SK-N-SH treated with all-trans-retinoic acid at 6 μM for 48 hours (cell line): ENCODE results near the gene SURF6.

Experiments used
- ATAC-seq: fragments of 200-7000 bp; cut with Tn5 transposase; 3 replicates; pipeline ENCODE4 v1.9.1; 2020; ENCODE audit warnings: mild to moderate bottlenecking, moderate library complexity
- ARNTL ChIP-seq: fragments of 450-650 bp; formaldehyde crosslinking; IDR thresholded peaks from 2 replicates; pipeline ENCODE4 v1.5.0; 2020; ENCODE audit warnings: low read depth, mild to moderate bottlenecking, moderate library complexity, borderline replicate concordance
- BACH2 ChIP-seq: fragments of 250-450 bp; sonication (Bioruptor Pico); IDR thresholded peaks from 2 replicates; pipeline ENCODE4 v1.9.0; 2021; ENCODE audit warnings: mild to moderate bottlenecking, borderline replicate concordance
- CREB5 ChIP-seq: fragments of 250-450 bp; sonication (Bioruptor Pico); IDR thresholded peaks from 2 replicates; pipeline ENCODE4 v1.5.1; 2020; ENCODE audit warnings: low read depth, mild to moderate bottlenecking, moderate library complexity
- CSDC2 ChIP-seq: fragments of 250-450 bp; sonication (Bioruptor Pico); IDR thresholded peaks from 2 replicates; pipeline ENCODE4 v1.5.0; 2020; ENCODE audit warnings: mild to moderate bottlenecking, moderate library complexity
- CSRNP3 ChIP-seq: fragments of 250-450 bp; sonication (Bioruptor Pico); IDR thresholded peaks from 2 replicates; pipeline ENCODE4 v1.5.1; 2021; ENCODE audit warnings: mild to moderate bottlenecking, moderate library complexity
- ESRRG ChIP-seq: fragments of 250-450 bp; sonication (Bioruptor Pico); IDR thresholded peaks from 2 replicates; pipeline ENCODE4 v1.6.1; 2021; ENCODE audit warnings: mild to moderate bottlenecking
- GLIS3 ChIP-seq: fragments of 250-450 bp; sonication (Bioruptor Pico); IDR thresholded peaks from 2 replicates; pipeline ENCODE4 v1.5.0; 2020; ENCODE audit warnings: mild to moderate bottlenecking, moderate library complexity
- ISL1 ChIP-seq: fragments of 250-450 bp; sonication (Bioruptor Pico); IDR thresholded peaks from 2 replicates; pipeline ENCODE4 v2.1.2; 2022; ENCODE audit warnings: mild to moderate bottlenecking, moderate library complexity
- OSR1 ChIP-seq: fragments of 250-450 bp; sonication (Bioruptor Pico); IDR thresholded peaks from 2 replicates; pipeline ENCODE4 v1.8.0; 2022; ENCODE audit warnings: moderate library complexity, mild to moderate bottlenecking, inconsistent platforms
- PATZ1 ChIP-seq: fragments of 250-450 bp; sonication (Bioruptor Pico); IDR thresholded peaks from 2 replicates; pipeline ENCODE4 v1.8.0; 2020; ENCODE audit warnings: mild to moderate bottlenecking, moderate library complexity, borderline replicate concordance
- PPARA ChIP-seq: fragments of 250-450 bp; sonication (Bioruptor Pico); IDR thresholded peaks from 2 replicates; pipeline ENCODE4 v1.5.0; 2020; ENCODE audit warnings: mild to moderate bottlenecking, borderline replicate concordance
- SNAI2 ChIP-seq: fragments of 250-450 bp; sonication (Bioruptor Pico); IDR thresholded peaks from 2 replicates; pipeline ENCODE4 v1.5.0; 2020; ENCODE audit warnings: mild to moderate bottlenecking, moderate library complexity
- TCF4 ChIP-seq: fragments of 250-450 bp; sonication (Bioruptor Pico); IDR thresholded peaks from 2 replicates; pipeline ENCODE4 v1.8.0; 2021; ENCODE audit warnings: mild to moderate bottlenecking, moderate library complexity, borderline replicate concordance
- TOX ChIP-seq: fragments of 250-450 bp; sonication (Bioruptor Pico); IDR thresholded peaks from 2 replicates; pipeline ENCODE4 v1.8.0; 2021; ENCODE audit warnings: mild to moderate bottlenecking, moderate library complexity, borderline replicate concordance
- TSHZ2 ChIP-seq: fragments of 250-450 bp; sonication (Bioruptor Pico); IDR thresholded peaks from 2 replicates; pipeline ENCODE4 v1.5.0; 2020; ENCODE audit warnings: mild to moderate bottlenecking, moderate library complexity
- ZFP3 ChIP-seq: fragments of 250-450 bp; sonication (Bioruptor Pico); IDR thresholded peaks from 2 replicates; pipeline ENCODE4 v1.5.0; 2020; ENCODE audit warnings: mild to moderate bottlenecking, moderate library complexity
- ZFP30 ChIP-seq: fragments of 450-650 bp; formaldehyde crosslinking; IDR thresholded peaks from 2 replicates; pipeline ENCODE4 v1.5.0; 2022; ENCODE audit warnings: mild to moderate bottlenecking, moderate library complexity
- ZNF565 ChIP-seq: fragments of 450-650 bp; formaldehyde crosslinking; conservative IDR thresholded peaks from 2 replicates; pipeline ENCODE4 v1.5.0; 2020; ENCODE audit warnings: low read depth, mild to moderate bottlenecking, moderate library complexity
- ZNF70 ChIP-seq: fragments of 450-650 bp; formaldehyde crosslinking; IDR thresholded peaks from 2 replicates; pipeline ENCODE4 v1.5.0; 2020; ENCODE audit warnings: mild to moderate bottlenecking, moderate library complexity
- ZNF8 ChIP-seq: fragments of 450-650 bp; formaldehyde crosslinking; IDR thresholded peaks from 2 replicates; pipeline ENCODE4 v1.5.0; 2020; ENCODE audit warnings: mild to moderate bottlenecking, moderate library complexity

SURF6 gene

GRCh38 chr9:133304158-133304470 is 31.9 kb downstream of the SURF6 start:
- TF ChIP-seq CREB5 (CRISPR knock-in tag), result no peak
- no peak for TF ChIP-seq ZNF70 (CRISPR knock-in tag)
- TF ChIP-seq ISL1 (CRISPR knock-in tag), result no peak
- no peak for TF ChIP-seq ZNF8 (CRISPR knock-in tag)
- TF ChIP-seq BACH2 (CRISPR knock-in tag), result no peak
- no peak for TF ChIP-seq CSRNP3 (CRISPR knock-in tag)
- no peak for TF ChIP-seq PATZ1
- no peak for TF ChIP-seq SNAI2 (CRISPR knock-in tag)
- TF ChIP-seq ZFP3 (CRISPR knock-in tag), result no peak
- TF ChIP-seq TSHZ2, result no peak
- TF ChIP-seq CSDC2 (CRISPR knock-in tag), result no peak
- no peak for TF ChIP-seq ZFP30
- no peak for TF ChIP-seq OSR1 (CRISPR knock-in tag)
- no peak for TF ChIP-seq TOX
- no peak for TF ChIP-seq ZNF565
- no peak for TF ChIP-seq ARNTL (CRISPR knock-in tag)
- no peak for TF ChIP-seq PPARA
- no peak for TF ChIP-seq GLIS3 (CRISPR knock-in tag)
- no peak for TF ChIP-seq ESRRG
- no peak for TF ChIP-seq TCF4 (CRISPR knock-in tag)
- TF ChIP-seq, all 23 proteins: peak for 0
- no peak for ATAC-seq

GRCh38 chr9:133303266-133304157 is 32.5 kb downstream of the SURF6 start:
- ATAC-seq, result no peak
- TF ChIP-seq ESRRG (no peak), GLIS3 (CRISPR knock-in tag) (no peak), TSHZ2 (no peak), ZFP3 (CRISPR knock-in tag) (no peak), CSDC2 (CRISPR knock-in tag) (no peak), ZNF565 (no peak), TCF4 (CRISPR knock-in tag) (no peak), SNAI2 (CRISPR knock-in tag) (no peak)
